Measurements from ENCODE around the gene DGKZ. TPM values are rescaled to one million over a fixed set of nuclear protein-coding genes. Genes with fewer than 3 reads are reported as not detected.

Gene DGKZ
- total RNA-seq, 3 donors from 2014 or later: 42.3 to 46.5 (median 46.2) TPM

- no peaks in the 10 kb centered on the region for H3K4me1 ChIP-seq
- no peak overlapping the region for H3K27ac ChIP-seq
- no peaks in the 10 kb centered on the region for H3K27me3 ChIP-seq
- intact Hi-C loops (cut with DNase I; ENCODE audit: low total_unique reads): no loop called here
- H3K36me3 ChIP-seq: no peaks in the 10 kb centered on the region
- no peak for TF ChIP-seq CTCF (IDR thresholded peaks at IDR 0.05)
- no peak for TF ChIP-seq POLR2A (IDR thresholded peaks at IDR 0.05)
- TF ChIP-seq POLR2AphosphoS5 (IDR thresholded peaks at IDR 0.05): no peak
- H3K9me3 ChIP-seq: no peaks in the 10 kb centered on the region
- no peak for DNase-seq (ENCODE audit: low spot score in 2 of 2)
- H3K4me3 ChIP-seq: no peak overlapping the region
Measured at GRCh38 chr11:46414879-46415278, 67.6 kb downstream of the DGKZ start.

- Histone ChIP-seq H3K4me3 (no peak overlapping the region), H3K36me3 (no peaks in the 10 kb centered on the region), H3K4me1 (no peaks in the 10 kb centered on the region), H3K27me3 (no peaks in the 10 kb centered on the region), H3K27ac (no peak overlapping the region), H3K9me3 (no peaks in the 10 kb centered on the region)
- intact Hi-C loops (cut with DNase I; ENCODE audit: low total_unique reads): no loop called here
- no peak for DNase-seq (ENCODE audit: low spot score in 2 of 2)
- TF ChIP-seq POLR2A (IDR thresholded peaks at IDR 0.05): no peak
- TF ChIP-seq CTCF (IDR thresholded peaks at IDR 0.05): no peak
- TF ChIP-seq POLR2AphosphoS5 (IDR thresholded peaks at IDR 0.05): no peak
Measured at GRCh38 chr11:46417711-46418110, 70.4 kb downstream of the DGKZ start.

- no peaks in the 10 kb centered on the region for H3K36me3 ChIP-seq
- DNase-seq (ENCODE audit: low spot score in 2 of 2): no peak
- no peaks in the 10 kb centered on the region for H3K4me1 ChIP-seq
- H3K27me3 ChIP-seq: no peaks in the 10 kb centered on the region
- H3K9me3 ChIP-seq: no peaks in the 10 kb centered on the region
- no peak overlapping the region for H3K4me3 ChIP-seq
- intact Hi-C loops (cut with DNase I; ENCODE audit: low total_unique reads): no loop called here
- TF ChIP-seq POLR2AphosphoS5 (IDR thresholded peaks at IDR 0.05): no peak
- no peak for TF ChIP-seq CTCF (IDR thresholded peaks at IDR 0.05)
- TF ChIP-seq POLR2A (IDR thresholded peaks at IDR 0.05): no peak
- H3K27ac ChIP-seq: no peak overlapping the region
Measured at GRCh38 chr11:46418751-46419150, 71.5 kb downstream of the DGKZ start.

GRCh38 chr11:46420513-46420912 lies 73.2 kb downstream of the DGKZ start:
- Histone ChIP-seq H3K36me3 (no peaks in the 10 kb centered on the region), H3K27ac (no peak overlapping the region), H3K4me1 (no peaks in the 10 kb centered on the region)

More at GRCh38 chr11:46420513-46420912, 73.2 kb downstream of the DGKZ start:
- H3K9me3 ChIP-seq: no peaks in the 10 kb centered on the region
- no peak for DNase-seq (ENCODE audit: low spot score in 2 of 2)
- intact Hi-C loops (cut with DNase I; ENCODE audit: low total_unique reads): no loop called here
- TF ChIP-seq POLR2AphosphoS5 (IDR thresholded peaks at IDR 0.05): no peak
- TF ChIP-seq POLR2A (IDR thresholded peaks at IDR 0.05): no peak
- TF ChIP-seq CTCF (IDR thresholded peaks at IDR 0.05): no peak
- no peaks in the 10 kb centered on the region for H3K27me3 ChIP-seq
- no peak overlapping the region for H3K4me3 ChIP-seq
